ENCODE results near the gene FOS.

Gene FOS

DNA sequence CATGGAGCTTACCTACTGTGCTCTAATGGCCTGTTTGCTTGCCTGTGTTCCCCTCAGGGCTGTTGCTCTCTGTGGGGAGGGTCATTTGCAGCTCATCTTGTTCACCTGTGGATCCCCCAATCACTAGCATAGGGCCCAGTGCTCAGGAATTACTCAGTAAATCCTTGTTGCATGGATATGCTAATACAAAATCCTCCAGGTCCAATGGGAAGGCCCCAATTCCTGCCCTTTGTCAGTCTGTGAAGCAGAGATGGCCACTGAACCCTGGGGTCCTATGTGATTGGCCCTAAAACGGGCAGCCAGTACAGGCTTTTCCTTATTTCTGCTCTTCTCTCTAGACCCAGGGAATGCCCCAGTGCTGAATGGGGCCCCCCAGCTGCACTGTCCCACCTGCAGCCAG is 44.1 kb downstream of the FOS start:
- DNase-seq, result no peak

DNA sequence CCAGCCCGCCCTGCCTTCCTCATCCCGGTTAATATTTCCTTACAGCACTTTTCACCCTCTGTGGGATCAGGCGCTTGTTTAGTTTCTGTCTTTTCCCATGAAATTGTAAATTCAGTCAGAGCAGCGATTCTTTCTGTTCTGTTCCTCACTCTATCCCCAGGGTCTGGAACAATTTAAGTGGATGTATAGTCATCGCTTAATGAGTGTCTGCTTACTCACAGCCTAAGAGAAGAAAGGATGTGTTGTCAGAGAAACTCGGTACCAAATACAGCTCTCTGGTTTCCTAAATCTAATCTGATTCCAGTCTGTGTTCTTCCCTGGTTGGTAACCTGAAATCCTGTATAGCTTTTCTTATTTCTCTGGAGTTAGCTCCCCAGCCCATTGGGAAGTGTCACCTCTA is 44.9 kb downstream of the FOS start:
- DNase-seq, result no peak

DNA sequence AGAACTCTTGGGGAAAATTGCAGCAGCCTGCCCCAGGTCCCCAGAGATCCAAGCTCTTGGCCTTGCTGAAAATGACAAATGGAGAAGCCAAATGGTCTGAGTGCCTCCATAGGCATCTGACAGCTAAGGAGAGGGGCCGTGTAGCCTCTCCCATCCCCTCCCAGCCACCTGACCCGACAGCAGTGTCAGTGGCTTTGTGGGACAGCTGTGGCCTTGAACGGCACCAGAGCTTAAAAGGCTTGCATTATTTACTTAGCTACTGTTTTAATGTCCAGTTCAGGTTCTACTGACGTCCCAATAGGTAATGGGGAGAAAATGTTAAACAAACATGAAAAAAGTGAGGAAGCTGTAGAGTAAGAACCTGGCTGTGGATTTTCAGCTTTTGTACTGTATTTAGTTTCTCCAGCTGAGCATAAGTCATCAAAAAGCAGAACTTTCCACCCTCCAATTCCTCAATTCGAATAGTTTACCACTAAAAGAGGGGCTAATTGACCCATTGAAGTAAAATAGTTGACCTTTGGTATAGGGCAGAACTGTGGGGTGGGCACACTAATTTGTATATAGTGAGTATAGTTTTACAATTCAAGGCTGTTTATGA is 50.0 kb downstream of the FOS start:
- DNase-seq, result no peak

DNA sequence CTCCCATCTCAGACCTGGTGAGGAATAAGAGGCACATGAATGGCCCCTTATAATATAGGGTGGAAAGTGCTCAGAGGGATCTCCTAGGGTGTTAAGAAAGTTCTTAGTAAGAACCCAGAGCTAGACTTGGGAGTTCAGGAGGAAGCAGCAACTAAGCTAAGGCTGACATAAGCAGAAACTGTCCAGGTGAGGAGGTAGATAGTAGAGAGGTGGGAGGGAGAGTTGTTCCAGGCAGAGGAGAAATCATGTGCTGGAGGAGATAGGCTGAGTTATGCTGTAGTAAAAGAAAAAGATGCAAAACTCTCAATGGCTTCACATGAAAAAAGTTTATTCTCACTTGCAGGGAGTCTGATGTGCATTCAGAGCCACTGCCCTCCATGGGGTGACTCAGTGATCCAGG is 50.7 kb downstream of the FOS start:
- no peak for DNase-seq

DNA sequence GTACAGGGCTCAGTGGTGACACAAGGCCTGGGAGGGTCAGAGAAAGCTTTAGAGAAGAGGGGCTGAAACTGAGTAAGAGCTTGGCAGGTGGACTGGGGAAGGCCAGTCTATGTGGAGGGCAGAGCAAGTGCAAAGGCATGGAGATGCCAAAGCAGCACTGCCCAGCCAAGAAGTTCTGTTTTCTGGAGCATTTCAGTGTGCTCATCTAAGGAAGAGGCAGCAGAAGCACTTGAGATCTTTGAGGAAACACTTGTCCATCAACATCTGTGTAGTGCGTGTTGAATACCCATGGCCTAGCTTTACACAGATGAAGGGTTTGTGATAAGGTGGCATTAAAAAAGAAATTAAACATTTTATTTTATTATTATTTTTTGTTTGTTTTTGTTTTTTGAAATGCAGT is 52.8 kb downstream of the FOS start:
- no peak for DNase-seq

Data from NCI-H187 (cell line).